C1 segment of cervical spinal cord (tissue), 14 donors: ENCODE data around the gene HS3ST5.
"Not testable (repeated sequence)": the region's sequence is repeated elsewhere in the genome, so short reads cannot be mapped to it uniquely, and the experiment has no call there.

ENCODE experiments used
- DNase-seq, 14 donors: peaks; one replicate each; lab custom pipeline; 2025; lab: John Stamatoyannopoulos, UW

HS3ST5 gene

GRCh38 chr6:114339706-114340105 lies 3.1 kb downstream of the HS3ST5 start:
- no peak for DNase-seq

DNA sequence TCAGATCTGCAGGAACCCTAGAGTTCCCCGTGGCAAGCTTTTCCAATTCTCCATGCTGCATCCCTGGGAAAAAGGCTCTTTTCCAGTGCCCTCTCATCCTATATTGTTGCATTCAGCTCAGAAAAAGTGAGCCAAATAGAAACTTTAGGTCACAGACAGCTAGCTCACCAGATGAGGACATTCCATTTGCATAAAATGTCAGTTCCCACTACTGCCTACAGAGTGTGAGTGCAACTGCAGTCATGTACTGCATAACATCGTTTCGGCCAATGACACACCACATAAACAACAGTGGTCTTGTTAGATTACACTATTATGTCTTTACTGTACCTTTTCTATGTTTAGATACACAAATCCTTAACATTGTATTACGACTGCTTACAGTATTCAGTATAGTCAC lies 8.6 kb downstream of the HS3ST5 start:
- DNase-seq: no peak

DNA sequence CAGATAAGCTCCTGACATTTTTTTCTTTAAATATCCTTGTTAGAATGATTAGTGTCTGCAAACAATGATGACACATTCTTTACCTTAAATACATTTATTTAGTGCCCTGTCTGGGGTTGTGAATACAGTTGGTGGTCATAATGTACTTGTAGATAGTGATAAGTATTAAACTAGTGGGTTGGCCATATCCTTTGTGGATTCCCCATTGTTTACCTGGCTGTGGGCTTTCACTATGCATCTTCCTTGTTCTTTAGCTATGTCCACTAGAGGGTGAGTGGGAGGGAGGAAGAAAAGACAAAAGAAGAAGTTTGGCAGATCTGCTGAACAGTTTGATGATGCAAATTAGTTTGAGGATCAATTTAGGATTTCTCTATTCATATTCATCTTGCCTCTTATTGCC lies 15.7 kb downstream of the HS3ST5 start:
- no peak for DNase-seq

DNA sequence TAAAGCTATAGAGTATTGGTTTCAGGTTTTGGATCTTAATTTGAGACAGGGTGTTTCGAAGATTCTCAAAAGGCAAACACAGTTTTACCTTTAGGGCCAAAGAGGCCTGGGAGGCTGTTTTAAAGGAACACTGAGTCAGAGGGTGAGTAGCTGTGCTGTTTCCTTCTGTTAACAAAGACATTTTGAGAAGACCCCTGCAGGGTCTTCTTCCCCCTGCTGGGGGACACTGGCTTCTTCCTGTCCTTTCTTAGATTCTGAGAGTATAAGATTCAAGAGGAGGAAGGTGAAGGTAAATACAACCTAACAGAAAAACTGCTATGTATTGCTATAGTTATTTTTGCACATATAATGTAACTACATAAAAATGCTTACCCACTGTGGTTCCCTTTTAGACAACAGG lies 19.0 kb downstream of the HS3ST5 start:
- no peak for DNase-seq

DNA sequence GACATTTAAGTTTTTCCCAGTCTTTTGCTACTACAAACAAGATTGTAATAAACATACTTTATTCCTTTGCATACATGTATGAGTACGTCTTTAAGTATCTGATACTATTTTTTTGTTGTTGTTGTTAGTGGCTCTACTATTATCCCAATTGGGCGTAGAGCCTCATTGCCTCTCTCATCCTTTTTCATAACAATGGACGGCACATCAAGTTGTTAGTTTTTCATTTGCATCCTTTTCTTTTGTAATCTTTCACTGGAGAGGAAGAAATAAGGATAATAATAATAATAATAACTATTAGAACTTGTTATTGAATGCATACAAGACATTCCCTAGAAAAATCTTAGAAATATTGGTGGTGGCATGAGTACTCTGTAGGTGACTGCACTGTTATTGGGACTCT lies 23.1 kb downstream of the HS3ST5 start:
- no peak for DNase-seq

DNA sequence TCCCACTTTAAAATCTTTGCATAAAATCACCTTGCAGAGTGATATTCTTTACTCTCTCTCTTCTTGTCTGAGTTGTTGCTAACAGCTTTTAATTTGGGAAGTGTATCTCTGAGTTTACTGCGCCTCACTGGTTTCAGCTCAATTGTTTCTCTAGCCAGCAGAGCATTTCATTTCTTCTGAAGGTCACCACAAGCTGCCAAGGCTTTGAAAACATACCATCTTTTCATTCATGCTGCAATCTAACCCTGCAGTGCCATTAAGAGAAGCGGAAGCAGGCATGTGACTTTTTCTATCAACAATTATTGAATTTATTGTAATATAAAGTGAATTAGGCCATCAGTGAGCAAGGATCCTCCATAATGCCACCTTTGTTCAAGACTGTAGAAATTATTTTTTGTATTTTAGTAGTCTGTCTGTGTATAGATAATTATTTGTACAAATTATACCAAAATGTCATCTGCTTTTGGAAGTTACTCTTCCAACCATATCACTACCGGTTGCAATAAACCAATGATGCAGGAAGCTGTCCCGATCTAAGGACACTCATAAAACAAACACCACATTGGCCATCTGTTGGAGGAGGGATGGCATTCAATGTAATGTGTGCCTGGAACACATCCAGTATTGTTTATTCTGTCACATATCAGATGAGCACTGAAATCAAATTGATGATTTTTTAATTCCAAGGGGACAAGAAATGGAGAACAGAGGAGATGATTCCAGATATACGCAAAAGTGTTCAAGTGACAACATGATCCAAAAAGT lies 26.8 kb downstream of the HS3ST5 start:
- DNase-seq: no peak

DNA sequence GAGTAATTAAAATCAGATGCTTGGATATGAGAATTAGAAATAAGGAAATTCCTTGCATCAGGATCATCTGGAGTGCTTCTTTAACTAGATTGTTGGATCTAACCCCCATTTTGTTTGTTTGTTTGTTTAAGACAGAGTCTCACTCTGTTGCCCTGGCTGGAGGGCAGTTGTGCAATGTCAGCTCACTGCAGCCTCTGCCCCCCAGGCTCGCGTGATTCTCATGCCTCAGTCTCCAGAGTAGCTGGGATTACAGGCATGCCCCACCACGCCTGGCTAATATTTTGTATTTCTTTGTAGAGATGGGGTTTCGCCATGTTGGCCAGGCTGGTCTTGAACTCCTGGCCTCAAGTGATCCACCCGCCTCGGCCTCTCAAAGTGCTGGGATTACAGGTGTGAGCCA lies 29.0 kb downstream of the HS3ST5 start:
- not testable (repeated sequence) for DNase-seq

GRCh38 chr6:114312931-114313330 lies 29.9 kb downstream of the HS3ST5 start:
- no peak for DNase-seq

- no peak for DNase-seq
Observed at GRCh38 chr6:114310053-114310452, 32.8 kb downstream of the HS3ST5 start.

DNA sequence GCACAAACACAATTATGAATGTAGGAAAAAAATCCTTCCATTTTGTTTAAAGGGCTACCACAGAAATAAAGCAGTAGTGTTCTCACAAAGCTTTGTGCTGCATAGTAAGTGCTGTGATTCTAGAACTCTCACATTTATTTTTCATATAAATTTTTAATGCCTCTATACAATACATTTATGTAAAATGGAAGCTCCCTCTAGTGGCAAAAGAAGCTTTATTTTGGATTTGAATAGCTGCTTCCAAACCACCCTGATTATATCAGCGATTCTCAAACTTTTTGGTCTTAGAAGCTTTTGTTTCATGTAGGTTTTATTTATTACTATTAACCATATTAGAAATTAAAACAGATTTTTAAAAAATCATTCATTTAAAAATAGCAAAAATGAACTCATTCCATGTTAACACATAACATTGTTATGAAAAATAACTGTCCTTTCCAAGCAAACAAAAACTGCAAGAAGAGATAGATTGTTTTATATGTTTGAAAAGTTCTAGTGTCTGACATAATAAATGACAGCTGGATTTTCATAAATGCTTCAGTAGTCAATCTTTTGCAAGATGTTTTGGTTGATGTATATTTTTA lies 38.4 kb downstream of the HS3ST5 start:
- DNase-seq: no peak

DNA sequence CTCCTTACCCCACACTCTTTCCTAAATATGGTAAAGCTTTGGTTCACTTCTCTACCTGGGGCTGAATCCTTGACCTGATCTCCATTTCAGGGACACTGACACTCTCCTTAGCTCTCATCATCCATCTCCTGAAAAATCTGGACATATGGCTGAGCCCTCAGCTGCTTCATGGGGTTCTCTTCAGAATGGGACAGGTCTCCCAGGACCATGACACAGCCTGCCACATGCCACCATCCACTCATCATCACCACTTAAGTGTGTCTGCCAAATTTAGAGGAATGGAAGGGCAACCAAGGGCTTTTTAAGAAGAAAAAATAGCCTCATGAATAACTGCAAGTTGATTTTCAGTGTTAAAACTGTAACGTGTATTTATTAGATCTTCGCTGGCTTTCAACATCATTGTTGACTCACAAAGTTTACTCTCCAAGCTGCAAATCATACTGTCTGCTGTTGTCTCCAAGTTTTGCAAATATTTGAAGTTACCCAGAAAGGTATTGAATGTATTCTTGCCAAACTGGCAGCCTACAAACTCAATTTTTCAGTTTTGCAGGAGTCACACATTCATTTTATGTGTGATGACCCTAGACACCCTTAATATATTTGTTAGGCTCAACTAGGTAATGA lies 41.1 kb downstream of the HS3ST5 start:
- no peak for DNase-seq

GRCh38 chr6:114297135-114297534 lies 45.7 kb downstream of the HS3ST5 start:
- no peak for DNase-seq

GRCh38 chr6:114292431-114292830 lies 50.4 kb downstream of the HS3ST5 start:
- DNase-seq: no peak

DNA sequence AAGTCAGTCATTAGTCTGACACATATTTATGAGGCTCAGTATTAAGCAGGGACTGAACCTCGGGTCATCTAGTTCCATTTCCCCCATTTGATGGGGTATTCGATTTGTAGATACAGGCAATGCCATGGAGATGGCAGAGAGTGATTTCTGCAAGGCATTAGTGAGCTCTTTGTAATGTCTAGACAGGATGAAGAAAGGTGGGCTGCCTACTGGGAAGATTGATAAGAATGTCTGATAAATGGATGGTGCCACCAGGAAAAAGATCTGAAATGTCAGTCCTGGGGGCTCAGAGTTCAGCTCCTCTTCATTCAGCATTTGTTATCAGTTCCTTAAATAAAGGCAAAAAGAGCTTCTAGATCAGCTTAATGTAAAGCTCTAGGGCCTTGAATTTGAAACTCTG lies 51.4 kb downstream of the HS3ST5 start:
- no peak for DNase-seq

DNA sequence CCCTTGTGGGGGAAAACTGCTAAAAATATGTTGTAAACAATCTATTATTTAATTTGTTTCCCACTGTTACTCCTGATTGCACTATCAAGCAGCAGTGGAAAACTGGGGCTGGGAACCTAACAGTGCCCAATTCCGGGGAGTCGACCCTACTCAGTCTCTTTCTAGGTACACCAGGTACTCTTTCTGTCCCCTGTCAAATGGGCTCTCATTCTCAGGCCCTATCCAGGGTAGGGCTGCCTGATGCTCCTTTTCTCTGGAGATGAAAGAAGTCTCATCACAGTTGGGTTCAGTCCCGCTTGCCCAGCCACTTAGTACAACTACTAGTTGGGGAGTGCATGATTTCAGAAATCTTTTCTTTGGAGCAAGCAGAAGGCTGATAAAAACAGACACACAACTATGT lies 52.0 kb downstream of the HS3ST5 start:
- DNase-seq: no peak

DNA sequence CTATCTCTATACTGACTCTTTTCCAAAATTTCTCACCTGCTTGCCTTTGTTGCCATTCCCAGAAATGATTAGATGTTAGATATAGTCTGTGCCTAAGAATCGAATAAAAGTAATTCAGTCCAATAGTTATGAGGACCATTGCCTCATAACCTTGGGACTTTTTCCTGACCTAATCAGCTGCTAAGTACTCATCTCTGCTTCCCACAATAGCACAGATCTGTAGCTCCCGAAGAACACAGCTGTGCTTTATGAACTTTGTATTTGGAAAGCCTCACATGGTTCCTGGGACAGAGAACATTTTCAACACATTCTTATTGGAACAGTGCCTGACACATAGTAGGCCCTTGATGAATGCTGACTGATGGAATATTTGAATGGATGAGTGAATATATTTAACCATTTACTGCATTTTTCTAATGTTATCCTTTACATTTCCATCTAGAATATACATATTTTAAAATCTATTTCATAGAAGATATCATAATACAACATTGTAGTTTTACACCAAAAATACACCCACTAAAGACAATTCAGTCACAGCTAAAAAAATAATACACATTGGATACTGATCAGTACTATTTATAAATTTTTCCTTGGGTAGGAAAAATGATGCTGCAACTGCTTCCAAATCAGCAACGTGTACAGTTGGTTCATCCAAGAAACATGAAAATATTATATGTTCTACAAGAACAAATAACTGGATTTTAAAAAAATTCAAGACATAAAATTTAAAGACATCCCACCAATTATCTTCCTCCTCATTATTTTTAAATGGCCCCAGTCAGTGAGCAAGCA lies 53.9 kb downstream of the HS3ST5 start:
- no peak for DNase-seq

- peak in 1 of 14 donors; percentile 27 for DNase-seq
Observed at GRCh38 chr6:114287461-114287860, 55.4 kb downstream of the HS3ST5 start.

- DNase-seq: no peak
Observed at GRCh38 chr6:114286211-114286610, 56.6 kb downstream of the HS3ST5 start.

GRCh38 chr6:114284281-114284680 lies 58.5 kb downstream of the HS3ST5 start:
- no peak for DNase-seq

DNA sequence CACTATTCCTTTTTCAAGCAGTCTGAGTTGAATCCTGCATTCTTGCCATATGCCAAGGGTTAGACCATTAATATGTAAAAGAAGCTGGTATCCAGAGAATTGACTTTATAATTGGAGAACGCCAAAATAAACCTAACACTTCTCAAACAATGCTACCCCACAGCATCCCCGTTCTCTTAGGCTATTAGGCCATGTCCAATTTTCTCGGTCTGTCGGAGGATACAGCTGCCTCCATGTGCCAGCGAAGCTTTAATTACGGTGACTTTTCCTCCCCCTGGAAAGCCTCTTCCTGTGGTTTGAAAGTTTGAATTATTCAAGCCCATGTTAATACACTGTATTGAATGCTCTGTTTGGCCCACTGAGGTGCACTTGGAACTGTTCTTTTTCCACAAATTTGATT lies 60.5 kb downstream of the HS3ST5 start:
- no peak for DNase-seq

GRCh38 chr6:114281496-114281895 lies 61.3 kb downstream of the HS3ST5 start:
- DNase-seq: peak in 1 of 14 donors; percentile 13

DNA sequence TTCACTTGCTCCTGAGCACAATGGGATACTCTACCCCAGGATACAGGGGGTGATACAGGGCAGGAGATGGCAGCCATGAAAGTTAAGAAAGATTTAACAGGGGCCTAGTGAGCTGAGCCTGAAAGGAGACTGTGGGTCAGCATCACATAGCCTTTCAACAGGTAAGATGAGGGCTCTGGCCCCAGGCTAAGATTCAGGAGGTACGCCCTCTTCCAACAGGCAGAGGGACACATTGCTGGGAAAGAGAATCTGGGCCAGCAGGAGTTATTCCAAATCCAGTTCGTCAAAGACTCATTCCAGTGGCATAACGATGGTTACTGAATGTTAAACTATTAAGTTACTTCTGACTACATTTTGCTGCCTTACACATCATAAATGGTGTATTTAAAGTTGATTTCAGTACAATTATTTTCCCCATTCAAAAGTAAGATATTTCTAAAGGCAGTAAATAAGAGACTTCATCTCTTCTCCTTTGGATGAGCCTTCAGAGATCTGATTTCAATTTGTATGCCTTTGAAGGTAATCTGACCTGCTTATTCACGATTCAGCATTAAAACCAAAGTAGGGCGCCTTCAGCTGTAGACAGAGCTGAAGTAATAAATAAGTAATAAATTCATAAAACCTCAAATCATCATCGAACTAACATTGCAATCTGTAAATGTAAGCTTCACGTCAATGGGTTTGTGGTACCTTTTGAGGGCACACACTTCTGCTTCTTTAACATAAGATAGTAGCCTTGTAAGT lies 62.4 kb downstream of the HS3ST5 start:
- DNase-seq: no peak
